ENCODE results near the gene ADISSP. TPM values are rescaled to one million over a fixed set of nuclear protein-coding genes. Genes with fewer than 3 reads are reported as not detected.

Gene ADISSP
- total RNA-seq, 1 donor from 2014 or later: 40.8 TPM

GRCh38 chr20:3781153-3781910 lies 13.8 kb upstream of the ADISSP start, which contains the start of gene SPEF1:
Gene SPEF1 (minus strand): TSS chr20:3781448. CDS start chr20:3781287, 161 bp downstream.
- peak; percentile 96 for DNase-seq (ENCODE audit: low read depth)

DNA sequence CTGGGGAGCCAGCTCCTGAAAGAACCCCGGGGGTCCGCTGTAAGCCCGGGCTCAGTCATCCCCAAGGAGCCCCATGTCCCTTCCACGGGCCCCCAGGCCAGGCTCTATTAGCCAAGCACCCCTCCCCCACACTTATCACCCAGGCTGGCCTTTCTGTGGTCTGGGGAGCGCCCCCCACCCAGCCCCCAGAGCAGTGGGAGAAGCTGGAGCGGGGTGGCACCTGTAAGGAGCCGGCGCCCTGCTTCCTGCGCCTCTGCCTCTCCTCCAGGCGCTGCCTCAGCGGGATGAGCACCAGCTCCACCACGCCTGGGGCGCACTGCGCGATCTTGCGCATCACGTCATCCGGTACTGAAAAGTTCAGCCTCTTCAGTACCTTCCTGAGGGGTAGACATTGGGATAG lies 11.4 kb upstream of the ADISSP start:
- no peak for DNase-seq (ENCODE audit: low read depth)

DNA sequence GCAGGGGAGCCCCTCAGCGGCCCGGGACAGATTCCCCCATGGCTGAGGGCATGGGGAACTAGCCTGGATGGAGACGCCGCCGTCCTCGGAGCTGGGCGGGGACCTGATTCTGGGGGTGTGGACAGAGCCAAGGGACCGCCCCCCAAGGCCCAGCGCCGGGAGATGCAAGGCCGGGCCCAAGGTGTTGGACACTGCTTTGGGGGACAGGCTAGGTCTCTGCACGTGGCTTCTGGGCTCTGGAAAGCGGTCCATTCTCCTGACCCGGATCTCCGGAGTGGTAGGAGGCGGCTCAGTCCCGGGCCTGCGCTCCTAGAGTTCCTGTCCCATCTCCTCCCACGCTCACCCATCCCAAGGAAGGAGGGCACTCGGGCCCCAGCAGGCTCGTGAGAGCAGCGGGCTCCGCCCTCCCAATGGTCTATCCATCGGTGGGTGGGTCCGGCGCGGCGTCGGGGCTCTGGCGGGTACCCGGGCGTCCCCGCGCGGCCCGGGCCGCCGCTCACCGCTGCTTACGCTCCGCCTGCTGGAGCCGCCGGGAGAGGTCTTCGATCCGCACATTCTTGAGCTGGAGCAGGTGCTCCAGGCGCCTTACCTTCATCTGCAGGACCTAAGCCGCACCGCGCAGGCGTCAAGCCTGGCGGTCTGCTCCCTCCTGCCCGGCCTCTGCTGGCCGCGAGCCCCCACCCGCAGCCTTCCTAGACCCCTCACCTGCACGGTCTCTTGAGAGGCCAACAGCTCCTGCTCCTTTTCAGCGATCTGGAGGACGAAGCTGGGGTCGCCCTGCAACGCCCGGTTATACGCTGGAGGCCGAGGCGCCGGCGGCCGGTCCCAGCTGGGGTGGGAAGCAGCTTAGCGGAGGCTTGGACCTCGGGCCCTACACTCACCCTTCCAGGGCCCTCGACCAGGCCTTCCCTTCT lies 10.4 kb upstream of the ADISSP start:
- DNase-seq (ENCODE audit: low read depth): peak; percentile 33

GRCh38 chr20:3777381-3777715 lies 9.8 kb upstream of the ADISSP start:
- DNase-seq (ENCODE audit: low read depth): no peak

GRCh38 chr20:3775457-3776108 lies 8.0 kb upstream of the ADISSP start:
- no peak for DNase-seq (ENCODE audit: low read depth)

DNA sequence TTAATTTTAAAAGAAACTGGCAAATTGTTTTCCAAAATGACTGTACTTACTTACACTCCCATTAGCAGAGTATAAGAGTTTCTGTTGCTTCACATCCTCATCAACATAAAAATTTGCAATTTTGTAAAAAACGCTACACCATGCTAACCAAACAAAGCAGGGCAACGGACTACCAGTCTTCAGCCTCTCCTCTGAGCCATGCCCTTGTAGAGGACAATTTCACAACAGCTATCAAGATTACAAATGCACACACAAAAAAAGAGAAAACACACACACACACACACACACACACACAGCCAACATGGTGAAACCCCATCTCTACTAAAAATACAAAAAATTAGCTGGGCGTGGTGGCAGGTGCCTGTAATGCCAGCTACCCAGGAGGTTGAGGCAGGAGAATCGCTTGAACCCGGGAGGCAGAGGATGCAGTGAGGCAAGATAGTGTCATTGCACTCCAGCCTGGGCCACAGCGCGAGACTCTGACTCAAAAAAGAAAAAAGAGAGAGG lies 4.1 kb upstream of the ADISSP start:
- no peak for DNase-seq (ENCODE audit: low read depth)

DNA sequence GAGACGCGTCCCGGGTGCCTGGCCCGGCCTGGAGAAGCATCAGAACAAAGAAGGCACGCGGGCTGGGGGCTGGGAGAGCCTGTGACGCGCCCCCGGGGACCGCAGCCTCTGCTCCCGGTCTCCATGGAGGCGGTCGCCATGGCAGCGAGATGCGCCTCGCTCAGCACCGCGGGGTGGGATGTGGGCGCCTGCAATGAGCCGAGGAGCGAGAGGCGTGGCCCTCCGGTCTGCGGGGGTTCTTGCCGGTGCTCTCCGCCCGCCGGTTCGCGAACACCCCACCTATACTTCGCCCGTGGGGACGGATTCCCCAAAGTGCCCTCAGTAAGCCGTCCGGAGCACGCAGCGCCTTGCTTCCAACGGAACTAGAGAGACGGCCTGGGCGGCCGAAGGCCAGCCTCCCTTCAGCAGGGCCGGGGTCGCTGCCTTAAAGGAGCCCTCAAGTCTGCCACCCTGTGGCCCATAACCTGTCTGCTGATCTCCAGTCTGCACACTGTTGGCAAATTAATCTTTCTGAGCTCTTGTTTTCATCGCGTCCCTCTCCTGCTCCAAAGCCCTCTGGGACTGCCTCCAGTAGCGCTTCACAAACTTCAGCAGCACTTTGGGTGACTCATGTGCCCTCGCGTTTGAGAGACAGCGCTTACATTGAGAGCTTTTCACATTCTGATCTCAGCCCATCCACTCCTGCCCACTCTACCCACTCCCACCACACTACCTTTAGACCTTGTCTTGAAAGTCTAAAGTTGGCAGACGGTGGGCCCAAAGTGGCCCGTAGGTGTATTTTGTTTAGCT lies 983 bp upstream of the ADISSP start:
- DNase-seq (ENCODE audit: low read depth): peak; percentile 75

- no peak for DNase-seq (ENCODE audit: low read depth)
Observed at GRCh38 chr20:3767110-3767426, 485 bp downstream of the ADISSP start.

DNA sequence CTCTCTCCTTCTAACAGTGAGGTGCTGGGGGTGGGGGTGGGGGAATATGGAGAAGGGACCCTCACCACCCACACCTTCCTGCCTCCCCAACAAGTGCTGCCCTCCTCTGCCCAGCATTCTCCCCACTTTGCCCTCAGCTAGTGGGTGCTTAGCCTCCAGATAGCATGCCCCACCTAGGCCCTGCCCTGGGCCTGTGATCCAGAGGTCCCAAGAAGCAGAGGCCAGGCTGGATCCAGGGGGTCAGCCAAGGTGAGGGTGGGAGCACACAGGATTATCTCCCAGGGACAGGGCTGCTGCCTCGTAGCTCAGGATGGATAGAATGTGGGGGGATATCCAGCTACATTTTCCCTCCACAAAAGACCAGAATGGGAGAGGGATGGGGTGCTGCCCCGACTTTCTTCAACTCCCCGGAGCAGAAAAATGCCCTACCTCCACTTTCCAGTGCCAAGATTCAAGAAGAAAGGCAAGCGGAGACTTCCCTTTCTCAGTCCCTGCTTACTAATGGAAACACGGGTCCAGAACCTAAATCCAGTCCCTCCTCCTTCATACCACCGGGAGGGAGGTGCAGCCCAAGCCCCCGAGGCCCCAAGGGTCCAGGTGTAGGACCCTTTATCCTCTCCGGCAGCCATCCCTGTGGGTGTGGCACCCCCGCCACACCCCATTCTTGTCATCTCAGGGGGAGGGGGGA lies 987 bp downstream of the ADISSP start:
- no peak for DNase-seq (ENCODE audit: low read depth)

DNA sequence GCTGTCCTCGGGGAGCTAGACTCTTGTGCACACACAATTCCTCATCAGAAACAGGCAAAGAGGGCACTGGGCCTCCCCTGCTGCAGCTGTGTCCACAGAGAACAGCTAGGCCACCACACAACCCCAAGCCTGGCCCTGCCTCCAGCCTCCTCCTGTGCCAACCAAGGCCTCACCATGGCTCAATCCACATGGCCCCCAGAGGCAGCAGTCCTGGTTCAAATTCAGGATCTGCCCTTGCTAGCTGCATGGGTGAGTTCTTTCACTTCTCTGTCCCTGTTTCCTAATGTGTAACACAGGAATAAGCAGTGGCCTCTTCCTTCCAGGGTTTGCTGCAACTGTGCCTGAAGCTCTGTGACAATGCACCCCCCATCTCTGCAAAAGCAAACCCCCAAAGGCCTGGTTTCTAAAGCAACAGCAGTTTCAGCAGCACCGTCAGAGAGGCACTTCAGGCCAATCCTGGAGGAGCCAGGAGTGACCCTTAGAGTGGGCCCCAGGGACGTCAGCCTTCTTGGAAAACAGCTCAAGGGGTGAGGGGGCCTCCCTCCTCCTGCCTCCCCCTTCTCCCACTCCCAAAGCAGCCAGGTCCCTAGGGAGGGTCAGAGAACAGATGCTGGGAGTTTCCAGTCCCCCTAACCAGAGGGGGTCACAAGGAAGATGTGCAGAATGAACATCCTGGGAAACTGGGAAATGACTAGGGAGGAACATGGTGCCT lies 2.2 kb downstream of the ADISSP start:
- no peak for DNase-seq (ENCODE audit: low read depth)

- no peak for DNase-seq (ENCODE audit: low read depth)
Observed at GRCh38 chr20:3764659-3765058, 2.9 kb downstream of the ADISSP start.

DNA sequence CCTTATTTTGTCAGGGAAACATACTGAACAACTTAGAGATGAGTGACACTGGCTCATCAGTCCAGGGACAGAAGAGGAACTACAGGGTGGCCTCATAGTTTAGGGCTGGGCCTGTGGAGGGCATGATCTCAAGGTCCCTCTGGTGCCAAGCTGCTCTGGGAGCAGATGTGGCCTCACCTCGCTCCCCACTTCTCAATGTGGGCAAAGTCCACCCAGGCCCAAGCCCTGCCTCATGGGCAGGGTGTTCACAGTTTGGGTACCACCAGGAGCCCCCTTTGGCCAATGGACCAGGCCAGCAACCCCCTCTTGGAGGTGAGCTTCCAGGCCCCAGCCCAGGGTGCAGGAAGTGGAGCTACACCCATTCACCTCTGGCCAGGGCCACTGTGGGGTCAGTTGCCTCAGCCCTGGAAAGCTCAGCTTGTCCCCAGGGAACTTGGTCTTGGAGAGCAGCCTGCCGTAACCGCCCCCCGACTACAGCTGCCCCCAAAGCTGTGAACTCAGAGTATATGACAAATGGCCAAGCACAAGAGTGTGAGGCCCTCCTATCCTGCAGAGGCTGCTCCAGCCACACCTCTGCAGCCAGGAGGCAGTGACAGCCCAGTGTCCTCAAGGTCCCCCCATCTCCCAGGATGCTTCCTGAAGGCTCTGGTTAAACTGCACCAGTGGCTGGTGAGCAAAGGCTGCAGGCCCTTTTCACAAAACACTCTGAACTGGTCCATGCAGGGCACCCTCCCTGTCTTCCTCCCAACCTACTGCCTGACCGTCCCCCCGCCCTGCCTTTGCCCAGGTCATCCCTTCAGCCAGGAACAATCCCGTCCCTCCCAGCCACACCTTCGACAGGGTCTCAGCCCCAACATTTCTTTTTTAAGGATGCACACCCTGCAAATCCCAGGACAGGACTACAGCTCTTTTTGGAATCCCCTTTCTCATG lies 3.6 kb downstream of the ADISSP start:
- no peak for DNase-seq (ENCODE audit: low read depth)

DNA sequence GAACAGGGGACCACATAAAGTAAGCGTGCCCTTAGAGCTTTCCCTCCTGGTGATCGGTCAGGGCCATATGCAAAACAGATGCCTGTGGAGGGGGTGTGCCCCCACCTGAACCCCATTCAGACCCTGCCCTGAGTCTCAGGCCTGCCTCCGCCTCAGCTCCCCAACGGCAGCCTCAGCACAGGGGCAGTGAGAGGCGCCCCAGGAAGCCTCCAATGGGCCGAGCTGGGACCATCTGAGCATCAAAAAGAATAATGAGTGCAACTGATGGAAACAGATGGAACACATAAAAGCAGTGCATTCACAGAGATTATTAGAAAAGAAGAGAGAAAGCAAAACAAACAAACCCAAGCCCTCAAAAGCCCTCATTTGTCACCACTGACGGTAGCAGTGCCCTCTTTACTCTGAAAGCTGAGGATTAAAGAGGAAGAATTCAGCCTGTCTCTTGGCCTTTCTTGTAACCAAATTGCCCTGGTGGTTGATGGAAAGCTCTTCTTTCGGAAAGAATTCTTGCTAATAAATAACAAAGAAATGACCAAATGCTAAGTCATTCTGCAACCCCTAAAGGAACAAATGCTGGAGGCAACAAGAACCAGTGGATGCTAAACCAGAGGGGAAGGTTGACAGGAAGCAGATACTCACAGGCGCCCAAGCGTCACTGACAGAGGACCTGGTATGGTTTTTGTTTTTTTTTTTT lies 6.8 kb downstream of the ADISSP start:
- DNase-seq (ENCODE audit: low read depth): no peak

DNA sequence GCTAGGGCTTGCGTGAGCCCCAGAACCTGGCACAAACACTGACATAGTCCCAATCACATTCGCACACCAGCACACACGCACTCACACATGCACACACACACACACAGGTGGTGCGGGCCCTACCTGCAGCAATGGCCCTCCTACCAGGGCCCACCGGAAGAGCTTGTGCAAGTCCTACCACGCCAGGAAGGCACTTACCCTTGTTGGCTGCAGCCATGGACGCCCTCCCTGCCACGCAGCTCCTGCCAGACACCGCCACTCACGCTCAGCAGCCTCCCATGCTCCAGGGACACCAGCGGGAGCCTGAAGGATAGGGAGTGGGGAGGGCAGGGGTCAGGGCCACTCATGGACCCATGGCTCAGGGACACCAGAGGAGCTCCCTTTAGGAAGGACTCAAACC lies 7.7 kb downstream of the ADISSP start:
- no peak for DNase-seq (ENCODE audit: low read depth)

GRCh38 chr20:3759316-3759823 lies 8.2 kb downstream of the ADISSP start:
- no peak for DNase-seq (ENCODE audit: low read depth)

GRCh38 chr20:3758566-3758965 lies 9.0 kb downstream of the ADISSP start:
- DNase-seq (ENCODE audit: low read depth): no peak

- DNase-seq (ENCODE audit: low read depth): no peak
Observed at GRCh38 chr20:3757268-3757667, 10.3 kb downstream of the ADISSP start.

All from myocyte (in vitro differentiated cells).